ENCODE measurements around the gene DHX29. TPM values are rescaled to one million over a fixed set of nuclear protein-coding genes. Genes with fewer than 3 reads are reported as not detected.

The DHX29 gene
- total and polyA plus RNA-seq, 2 experiments from 2014 or later, result 17.2 to 40.4 TPM

GRCh38 chr5:55316289-55316688, 8.8 kb upstream of the DHX29 start:
- no peak for DNase-seq (ENCODE audit: low read depth in 1 of 2, low spot score in 1 of 2)
- Histone ChIP-seq H3K27ac (no peak overlapping the region), H3K36me3 (no peaks in the 10 kb centered on the region), H3K9me3 (ENCODE audit: low read depth) (no peaks in the 10 kb centered on the region), H3K4me1 (ENCODE audit: low read depth) (no peaks in the 10 kb centered on the region), H3K4me3 (no peak overlapping the region), H3K27me3 (no peaks in the 10 kb centered on the region)
- TF ChIP-seq, protein P1, sequence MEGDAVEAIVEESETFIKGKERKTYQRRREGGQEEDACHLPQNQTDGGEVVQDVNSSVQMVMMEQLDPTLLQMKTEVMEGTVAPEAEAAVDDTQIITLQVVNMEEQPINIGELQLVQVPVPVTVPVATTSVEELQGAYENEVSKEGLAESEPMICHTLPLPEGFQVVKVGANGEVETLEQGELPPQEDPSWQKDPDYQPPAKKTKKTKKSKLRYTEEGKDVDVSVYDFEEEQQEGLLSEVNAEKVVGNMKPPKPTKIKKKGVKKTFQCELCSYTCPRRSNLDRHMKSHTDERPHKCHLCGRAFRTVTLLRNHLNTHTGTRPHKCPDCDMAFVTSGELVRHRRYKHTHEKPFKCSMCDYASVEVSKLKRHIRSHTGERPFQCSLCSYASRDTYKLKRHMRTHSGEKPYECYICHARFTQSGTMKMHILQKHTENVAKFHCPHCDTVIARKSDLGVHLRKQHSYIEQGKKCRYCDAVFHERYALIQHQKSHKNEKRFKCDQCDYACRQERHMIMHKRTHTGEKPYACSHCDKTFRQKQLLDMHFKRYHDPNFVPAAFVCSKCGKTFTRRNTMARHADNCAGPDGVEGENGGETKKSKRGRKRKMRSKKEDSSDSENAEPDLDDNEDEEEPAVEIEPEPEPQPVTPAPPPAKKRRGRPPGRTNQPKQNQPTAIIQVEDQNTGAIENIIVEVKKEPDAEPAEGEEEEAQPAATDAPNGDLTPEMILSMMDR (IDR thresholded peaks at IDR 0.05; ENCODE audit: low read depth, low read length), result no peak

- no peak for DNase-seq (ENCODE audit: low read depth in 1 of 2, low spot score in 1 of 2)
- TF ChIP-seq, protein P1 (IDR thresholded peaks at IDR 0.05; ENCODE audit: low read depth, low read length), result no peak
- Histone ChIP-seq H3K36me3 (no peaks in the 10 kb centered on the region), H3K9me3 (ENCODE audit: low read depth) (no peaks in the 10 kb centered on the region), H3K27me3 (no peaks in the 10 kb centered on the region), H3K27ac (no peak overlapping the region), H3K4me3 (no peak overlapping the region), H3K4me1 (ENCODE audit: low read depth) (peaks cover 8% of the 10 kb centered on the region)
These were observed 6.5 kb upstream of the DHX29 start for GRCh38 chr5:55313870-55314617.

GRCh38 chr5:55308254-55308836, 851 bp upstream of the DHX29 start:
- TF ChIP-seq, protein P1 (IDR thresholded peaks at IDR 0.05; ENCODE audit: low read depth, low read length), result peak; percentile 21
- DNase-seq (ENCODE audit: low read depth in 1 of 2, low spot score in 1 of 2), result peak in 1 of 2 donors; percentile 32
- peak overlapping the region; percentile 94 for H3K27ac ChIP-seq
- no peaks in the 10 kb centered on the region for H3K36me3 ChIP-seq
- H3K4me1 ChIP-seq (ENCODE audit: low read depth), result peaks cover 16% of the 10 kb centered on the region
- H3K4me3 ChIP-seq, result peak overlapping the region; percentile 91
- no peaks in the 10 kb centered on the region for H3K9me3 ChIP-seq (ENCODE audit: low read depth)
- H3K27me3 ChIP-seq, result no peaks in the 10 kb centered on the region

- H3K27me3 ChIP-seq, result no peaks in the 10 kb centered on the region
- no peaks in the 10 kb centered on the region for H3K9me3 ChIP-seq (ENCODE audit: low read depth)
- TF ChIP-seq, protein P1 (IDR thresholded peaks at IDR 0.05; ENCODE audit: low read depth, low read length), result no peak
- H3K27ac ChIP-seq, result peak overlapping the region; percentile 94
- peak in 1 of 2 donors; percentile 12 for DNase-seq (ENCODE audit: low read depth in 1 of 2, low spot score in 1 of 2)
- peaks cover 16% of the 10 kb centered on the region for H3K4me1 ChIP-seq (ENCODE audit: low read depth)
- H3K4me3 ChIP-seq, result peak overlapping the region; percentile 91
- no peaks in the 10 kb centered on the region for H3K36me3 ChIP-seq
These were observed 682 bp downstream of the DHX29 start for GRCh38 chr5:55306641-55307382.

GRCh38 chr5:55305345-55305744, 2.1 kb downstream of the DHX29 start:
- no peaks in the 10 kb centered on the region for H3K27me3 ChIP-seq
- no peak for DNase-seq (ENCODE audit: low read depth in 1 of 2, low spot score in 1 of 2)
- TF ChIP-seq, protein P1 (IDR thresholded peaks at IDR 0.05; ENCODE audit: low read depth, low read length), result no peak
- no peak overlapping the region for H3K27ac ChIP-seq
- peak overlapping the region; percentile 91 for H3K4me3 ChIP-seq
- H3K36me3 ChIP-seq, result peaks cover 3% of the 10 kb centered on the region
- peaks cover 16% of the 10 kb centered on the region for H3K4me1 ChIP-seq (ENCODE audit: low read depth)
- no peaks in the 10 kb centered on the region for H3K9me3 ChIP-seq (ENCODE audit: low read depth)
